ENCODE measurements around the gene C1RL. TPM values are rescaled to one million over a fixed set of nuclear protein-coding genes. Genes with fewer than 3 reads are reported as not detected.

C1RL gene
- total RNA-seq, 2 experiments from 2014 or later, result 3.0 to 10.4 TPM

DNA sequence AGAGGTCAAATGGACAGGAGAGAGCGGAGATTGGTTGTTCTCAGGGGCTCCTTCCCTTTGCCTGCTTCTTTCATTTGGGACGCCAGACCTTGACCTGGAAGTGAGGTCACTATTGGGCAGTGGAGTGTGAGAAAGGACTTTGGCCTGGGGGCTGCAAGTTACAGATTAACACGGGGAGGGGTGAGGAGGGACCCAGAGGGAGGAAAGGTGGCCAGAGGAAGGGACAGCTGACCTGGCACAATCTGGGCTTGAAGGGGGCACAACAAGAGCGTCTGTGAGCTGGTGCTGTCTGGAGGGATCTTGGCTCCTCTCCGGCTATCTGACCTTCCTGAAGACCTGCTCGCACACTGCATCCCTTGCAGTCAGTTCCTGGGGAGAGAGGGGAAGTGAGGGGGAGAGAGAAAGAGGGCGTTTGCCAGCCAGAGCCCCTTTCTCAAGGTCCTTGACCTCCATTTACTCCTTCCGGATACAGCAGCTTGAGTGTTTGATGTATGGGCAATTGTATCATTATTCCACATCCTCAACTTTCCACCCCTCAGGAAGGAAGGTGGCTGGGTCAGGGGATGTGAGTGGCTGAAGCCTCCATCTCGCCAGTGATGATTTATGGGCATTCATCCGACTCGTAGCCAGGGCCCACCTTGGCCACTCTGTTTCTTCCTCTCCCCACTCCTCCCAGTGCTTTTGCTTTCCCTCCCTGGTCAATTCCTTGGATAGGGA, 14.9 kb upstream of the C1RL start:
- Histone ChIP-seq H3K36me3 (ENCODE audit: insufficient read depth, low read length) (no peaks in the 10 kb centered on the region), H4K20me1 (ENCODE audit: insufficient read depth, low read length) (no peaks in the 10 kb centered on the region), H3K79me2 (ENCODE audit: insufficient read depth, low read depth, low read length) (no peaks in the 10 kb centered on the region), H3K4me2 (ENCODE audit: low read length) (no peak overlapping the region), H3K9me3 (ENCODE audit: low read length) (no peaks in the 10 kb centered on the region), H2AFZ (ENCODE audit: low read length) (no peak overlapping the region), H3K9me2 (ENCODE audit: insufficient read depth, low read length) (no peaks in the 10 kb centered on the region), H3K4me3 (ENCODE audit: low read depth, low read length, poor library complexity, severe bottlenecking) (no peak overlapping the region), H3K27ac (ENCODE audit: low read depth, low read length, poor library complexity, severe bottlenecking) (no peak overlapping the region), H3K4me1 (ENCODE audit: insufficient read depth, low read length, poor library complexity, severe bottlenecking) (peaks cover under 1% of the 10 kb centered on the region)
- CTCF ChIA-PET (ENCODE audit: unreplicated experiment), result no interaction called here
- TF ChIP-seq EZH2phosphoT487 (IDR thresholded peaks at IDR 0.05; ENCODE audit: borderline replicate concordance, low read depth, low read length), result no peak
- intact Hi-C loops (cut with micrococcal nuclease; ENCODE audit: unreplicated experiment), result no loop called here
- POLR2A ChIA-PET, result no interaction called here
- no TSS peak for BruUV-seq (replicated peaks)
- no peak for DNase-seq (ENCODE audit: low spot score)

DNA sequence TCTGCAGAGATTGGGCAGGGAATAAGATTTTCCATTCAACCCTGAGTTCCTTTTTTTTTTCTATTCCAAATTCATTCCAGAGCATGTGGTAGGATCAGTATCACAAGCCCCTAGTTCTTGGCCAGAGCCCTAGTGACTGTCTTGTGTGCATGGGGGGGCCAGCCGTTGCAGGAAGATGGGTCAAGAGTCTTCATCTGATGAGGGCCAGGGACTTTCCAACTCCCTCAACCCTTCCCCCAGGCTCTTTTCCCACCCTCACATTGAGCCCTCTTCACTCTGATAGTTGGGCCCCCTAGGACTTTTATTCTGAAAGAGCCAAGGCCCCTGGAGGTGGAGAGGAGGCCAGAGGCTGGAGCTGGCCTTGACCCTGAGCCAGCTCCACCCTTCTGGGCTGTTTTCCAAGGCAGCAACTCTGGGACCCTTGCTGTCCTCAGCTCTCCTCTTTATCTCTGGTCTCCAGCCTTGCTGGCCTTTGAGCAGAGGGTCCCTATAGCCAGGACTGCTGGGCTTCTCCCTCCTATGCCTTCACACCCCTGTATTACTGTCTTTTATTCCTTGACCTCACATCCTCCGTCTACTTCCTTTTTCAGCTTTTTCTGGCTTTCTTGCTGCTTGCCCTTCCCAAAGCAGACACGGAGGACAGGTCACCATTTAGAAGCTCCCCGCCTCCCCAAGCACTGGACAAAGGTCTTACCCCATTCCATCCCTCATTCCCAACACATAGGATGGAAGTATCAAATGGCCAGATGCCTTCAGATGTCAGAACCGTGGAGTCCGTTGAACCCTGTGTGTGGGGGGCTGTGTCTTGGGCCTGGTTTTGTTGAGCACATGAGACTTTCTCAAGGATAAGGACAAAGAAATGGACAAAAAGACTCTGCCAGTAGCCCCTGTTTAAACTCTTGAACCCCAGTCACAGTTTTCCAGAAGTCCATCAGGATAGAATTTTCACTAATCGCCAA, 14.1 kb upstream of the C1RL start:
- no peak overlapping the region for H3K4me3 ChIP-seq (ENCODE audit: low read depth, low read length, poor library complexity, severe bottlenecking)
- no peak for TF ChIP-seq CTCF (conservative IDR thresholded peaks at IDR 0.05; ENCODE audit: low read length)
- no peak for TF ChIP-seq EZH2phosphoT487 (IDR thresholded peaks at IDR 0.05; ENCODE audit: borderline replicate concordance, low read depth, low read length)

DNA sequence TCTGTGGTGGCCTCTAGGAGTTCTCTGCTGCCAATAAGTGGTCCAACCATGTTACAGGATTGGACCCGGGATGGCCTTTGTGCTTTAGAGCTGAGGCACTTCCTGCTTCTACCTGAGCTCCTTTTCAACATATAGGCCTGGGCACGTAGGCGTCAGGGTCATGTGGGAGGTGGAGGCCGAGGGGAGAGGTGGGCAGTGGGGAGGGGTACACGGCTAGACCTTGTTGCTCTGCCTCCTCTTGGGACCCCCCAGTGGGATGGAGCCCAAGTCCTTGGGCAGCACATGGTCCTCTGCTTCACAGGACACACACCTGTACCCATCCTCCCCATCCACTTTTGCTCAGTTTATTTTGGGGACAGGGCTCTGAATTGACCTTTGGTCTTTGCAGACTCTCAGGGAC, 12.3 kb upstream of the C1RL start:
- H3K4me3 ChIP-seq (ENCODE audit: low read depth, low read length, poor library complexity, severe bottlenecking), result no peak overlapping the region

More for the DNA sequence above, 14.1 kb upstream of the C1RL start:
- no peaks in the 10 kb centered on the region for H3K79me2 ChIP-seq (ENCODE audit: insufficient read depth, low read depth, low read length)
- no peaks in the 10 kb centered on the region for H3K9me3 ChIP-seq (ENCODE audit: low read length)
- H2AFZ ChIP-seq (ENCODE audit: low read length), result no peak overlapping the region
- H3K4me1 ChIP-seq (ENCODE audit: insufficient read depth, low read length, poor library complexity, severe bottlenecking), result no peaks in the 10 kb centered on the region
- no peaks in the 10 kb centered on the region for H3K9me2 ChIP-seq (ENCODE audit: insufficient read depth, low read length)
- intact Hi-C loops (cut with micrococcal nuclease; ENCODE audit: unreplicated experiment), result no loop called here
- no peaks in the 10 kb centered on the region for H3K36me3 ChIP-seq (ENCODE audit: insufficient read depth, low read length)
- H3K27ac ChIP-seq (ENCODE audit: low read depth, low read length, poor library complexity, severe bottlenecking), result no peak overlapping the region
- DNase-seq (ENCODE audit: low spot score), result no peak
- no peak overlapping the region for H3K4me2 ChIP-seq (ENCODE audit: low read length)
- H4K20me1 ChIP-seq (ENCODE audit: insufficient read depth, low read length), result no peaks in the 10 kb centered on the region
- CTCF ChIA-PET (ENCODE audit: unreplicated experiment), result no interaction called here
- no TSS peak for BruUV-seq (replicated peaks)
- POLR2A ChIA-PET, result interaction anchor here (0.6 kb wide), 1 partner anchor 12 kb away, joined by 3 read pairs; no protein-coding TSS in a partner anchor

More for the DNA sequence above, 12.3 kb upstream of the C1RL start:
- no TSS peak for BruUV-seq (replicated peaks)
- Histone ChIP-seq H3K9me3 (ENCODE audit: low read length) (no peaks in the 10 kb centered on the region), H3K36me3 (ENCODE audit: insufficient read depth, low read length) (no peaks in the 10 kb centered on the region), H3K79me2 (ENCODE audit: insufficient read depth, low read depth, low read length) (no peaks in the 10 kb centered on the region), H2AFZ (ENCODE audit: low read length) (no peak overlapping the region), H3K27ac (ENCODE audit: low read depth, low read length, poor library complexity, severe bottlenecking) (no peak overlapping the region), H3K4me1 (ENCODE audit: insufficient read depth, low read length, poor library complexity, severe bottlenecking) (no peaks in the 10 kb centered on the region), H4K20me1 (ENCODE audit: insufficient read depth, low read length) (no peaks in the 10 kb centered on the region), H3K9me2 (ENCODE audit: insufficient read depth, low read length) (no peaks in the 10 kb centered on the region), H3K4me2 (ENCODE audit: low read length) (no peak overlapping the region)
- intact Hi-C loops (cut with micrococcal nuclease; ENCODE audit: unreplicated experiment), result no loop called here
- no peak for DNase-seq (ENCODE audit: low spot score)
- TF ChIP-seq EZH2phosphoT487 (IDR thresholded peaks at IDR 0.05; ENCODE audit: borderline replicate concordance, low read depth, low read length) (no peak), CTCF (conservative IDR thresholded peaks at IDR 0.05; ENCODE audit: low read length) (no peak)
- ChIA-PET POLR2A (no interaction called here), CTCF (ENCODE audit: unreplicated experiment) (no interaction called here)
